Fibroblast of skin of back (primary cell): Measurements from ENCODE around the gene NDST4.
A peak's percentile ranks its signal among the peaks of the same experiment; 100 is the strongest.

Experiments
- DNase-seq: peaks from one replicate; pipeline ENCODE4 v3.0.0-alpha.2; 2013

NDST4 gene

GRCh38 chr4:114900934-114901333 is 212.5 kb downstream of the NDST4 start:
- DNase-seq = no peak

GRCh38 chr4:114890773-114891172 is 222.6 kb downstream of the NDST4 start:
- no peak for DNase-seq

- no peak for DNase-seq
These were observed 226.7 kb downstream of the NDST4 start for GRCh38 chr4:114886761-114887160.

DNA sequence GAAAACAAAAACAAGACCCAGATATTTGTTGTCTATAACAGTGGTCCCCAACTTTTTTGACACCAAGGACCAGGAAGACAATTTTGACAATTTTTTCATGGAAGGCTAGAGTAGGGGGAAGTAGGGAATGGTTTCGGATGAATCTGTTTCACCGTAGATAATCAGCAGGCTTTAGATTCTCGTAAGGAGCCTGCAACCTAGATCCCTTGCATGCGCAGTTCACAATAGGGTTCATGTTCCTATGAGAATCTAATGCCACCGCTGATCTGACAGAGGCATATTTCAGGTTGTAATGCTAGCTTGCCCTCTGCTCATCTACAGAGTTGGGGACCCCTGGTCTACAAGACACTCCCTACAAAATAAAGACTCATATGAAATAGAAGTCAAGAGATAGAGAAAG is 229.8 kb downstream of the NDST4 start:
- no peak for DNase-seq

GRCh38 chr4:114879916-114880669 is 233.3 kb downstream of the NDST4 start:
- DNase-seq = no peak

GRCh38 chr4:114875630-114876029 is 237.8 kb downstream of the NDST4 start:
- DNase-seq = peak; percentile 16

DNA sequence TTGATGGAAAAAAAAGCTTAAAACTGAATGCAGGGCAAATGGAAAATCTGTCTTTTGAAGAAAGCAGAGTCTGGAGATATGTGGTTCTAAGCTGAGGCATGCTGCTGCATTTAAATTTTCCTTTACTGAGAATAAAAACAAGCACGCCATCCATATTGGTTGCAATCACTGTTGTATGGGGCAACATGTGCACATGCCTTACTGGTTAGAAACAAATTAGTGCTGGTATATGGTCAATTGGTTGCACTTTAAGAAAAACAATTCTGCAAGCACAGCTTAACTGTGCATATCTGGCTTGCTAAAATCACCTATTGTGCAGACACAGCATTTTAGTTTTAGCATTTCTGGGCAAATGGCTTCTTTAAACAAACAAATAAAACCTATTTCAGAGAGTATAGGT is 239.1 kb downstream of the NDST4 start:
- DNase-seq = no peak

GRCh38 chr4:114870987-114871386 is 242.4 kb downstream of the NDST4 start:
- DNase-seq = no peak

- no peak for DNase-seq
These were observed 246.3 kb downstream of the NDST4 start for GRCh38 chr4:114866901-114867670.

DNA sequence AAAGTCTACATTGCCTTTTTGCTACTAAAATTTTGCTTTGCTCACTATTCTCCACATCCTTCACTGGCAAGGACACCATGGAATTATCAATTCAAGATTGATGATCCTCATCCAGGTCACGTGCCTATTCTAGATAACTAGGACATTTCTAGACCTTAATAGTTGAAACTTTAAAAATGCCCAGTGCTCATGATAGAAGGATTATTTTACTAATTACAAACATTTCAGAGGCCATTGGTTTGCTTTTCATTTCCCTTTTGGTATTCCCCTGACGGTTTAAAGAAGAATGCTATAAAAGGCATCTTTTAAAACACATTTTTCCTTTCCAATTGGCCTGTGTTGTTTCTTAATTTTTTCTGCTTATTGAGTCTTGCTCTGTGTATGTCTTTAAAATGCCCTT is 249.4 kb downstream of the NDST4 start:
- DNase-seq = no peak

DNA sequence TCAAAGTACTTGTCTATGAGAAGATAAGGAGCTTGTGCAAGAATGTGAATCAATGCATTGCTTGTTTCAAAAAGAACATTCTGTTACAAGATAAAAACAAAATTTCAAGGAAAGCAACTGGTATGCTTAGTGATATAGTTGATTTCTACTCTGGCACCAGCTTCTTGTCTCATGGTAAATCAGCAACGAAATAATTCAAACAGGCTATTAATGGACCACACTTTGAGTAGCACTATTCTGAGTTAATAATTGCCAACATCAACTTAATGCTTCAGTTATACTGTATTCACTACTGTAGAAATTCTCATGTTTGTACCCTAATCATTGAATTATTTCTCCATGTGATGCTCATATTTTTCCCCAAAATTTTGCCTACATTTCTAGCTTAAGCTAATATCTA is 252.6 kb downstream of the NDST4 start:
- no peak for DNase-seq

DNA sequence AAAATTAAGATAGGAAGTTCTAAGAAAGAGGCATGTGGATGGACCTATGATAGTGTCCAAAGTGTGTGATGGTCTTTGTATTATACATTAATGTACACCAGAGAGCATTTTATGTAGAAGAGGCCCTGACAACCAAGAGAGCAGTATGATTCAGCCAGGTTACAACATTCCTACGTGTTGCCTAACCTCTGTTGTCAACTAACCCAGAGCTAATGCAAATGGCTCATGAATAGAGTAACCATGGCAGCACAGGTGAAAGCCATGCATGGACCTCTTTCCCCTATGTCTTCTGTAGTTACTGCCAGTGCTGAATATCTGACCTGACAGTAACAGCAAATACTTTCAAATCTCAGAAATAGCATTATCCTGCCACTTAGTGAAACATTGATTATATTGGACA is 255.6 kb downstream of the NDST4 start:
- no peak for DNase-seq

DNA sequence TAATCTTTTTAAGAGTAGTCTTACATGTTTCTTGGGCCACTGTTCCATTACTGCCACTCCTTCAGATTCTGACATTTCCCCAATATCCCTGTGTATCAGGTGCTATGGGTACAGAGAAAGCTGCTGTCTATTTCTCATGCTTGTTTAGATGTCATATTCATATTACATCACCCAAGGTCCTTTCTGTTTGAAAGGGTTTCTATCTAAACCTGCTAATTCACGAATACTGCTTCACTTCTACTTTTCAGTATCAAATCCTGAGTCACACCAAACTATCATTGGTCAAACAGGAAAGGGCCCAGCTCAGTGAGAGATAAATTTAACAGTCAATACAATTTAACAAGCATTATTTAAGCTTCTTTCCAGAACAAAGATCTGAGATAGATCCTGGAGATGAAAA is 273.4 kb downstream of the NDST4 start:
- DNase-seq = no peak

GRCh38 chr4:114830628-114831027 is 282.8 kb downstream of the NDST4 start:
- DNase-seq = no peak

DNA sequence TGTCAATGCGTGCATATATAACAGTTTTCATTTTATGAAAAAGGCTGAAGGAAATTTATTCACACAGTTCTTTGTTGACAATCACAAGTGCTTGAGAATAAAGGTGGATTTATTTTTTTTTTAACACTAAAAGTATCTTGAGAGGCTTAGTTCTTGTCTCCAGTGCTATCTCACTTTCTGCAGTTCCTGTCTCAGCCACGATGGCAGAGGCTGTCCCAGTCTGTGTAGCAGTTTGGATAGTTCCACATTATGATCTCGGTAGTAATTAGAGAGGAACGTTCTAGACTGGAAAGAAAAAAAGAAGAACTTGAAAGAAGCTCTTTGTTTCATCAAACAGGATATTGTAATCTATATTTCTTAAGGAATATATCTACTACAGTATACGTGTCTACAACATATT is 285.8 kb downstream of the NDST4 start:
- no peak for DNase-seq

GRCh38 chr4:114815760-114816159 is 297.7 kb downstream of the NDST4 start:
- no peak for DNase-seq

- DNase-seq = no peak
These were observed 299.5 kb downstream of the NDST4 start for GRCh38 chr4:114813961-114814360.

DNA sequence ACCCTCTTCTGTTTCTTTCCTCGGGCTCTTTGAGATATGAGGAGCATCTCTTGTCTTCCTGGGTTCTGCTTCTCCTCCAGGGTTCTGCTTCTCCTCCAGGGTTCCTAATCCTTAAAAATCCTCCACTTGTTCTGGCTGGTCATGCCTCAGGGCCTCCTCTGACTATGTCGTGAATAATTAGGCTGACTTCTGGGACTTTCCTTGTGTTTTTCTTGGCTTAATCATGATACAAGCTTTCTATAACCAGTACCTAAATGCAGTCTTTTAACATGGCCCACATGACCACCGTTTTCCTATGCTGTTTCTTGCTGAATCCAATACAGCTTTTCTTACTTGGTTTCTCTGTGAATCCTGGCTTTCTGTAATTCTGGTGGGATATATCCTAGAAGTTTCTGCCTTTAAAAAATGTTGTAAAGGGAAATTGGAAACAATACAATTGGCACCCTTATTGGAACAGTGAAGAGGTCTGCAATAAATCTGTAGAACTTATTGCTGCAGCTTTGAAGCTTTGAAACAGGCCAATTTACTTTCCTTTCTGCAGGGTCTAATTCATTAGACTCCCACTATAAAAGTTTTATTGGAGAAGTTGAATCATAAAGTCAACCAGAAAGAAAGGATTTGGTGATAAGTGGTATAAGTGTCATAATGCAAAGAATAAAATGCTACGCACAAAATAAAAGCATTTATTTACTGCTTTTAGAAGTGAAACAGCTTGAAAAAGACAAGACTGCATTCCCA is 301.7 kb downstream of the NDST4 start:
- no peak for DNase-seq

DNA sequence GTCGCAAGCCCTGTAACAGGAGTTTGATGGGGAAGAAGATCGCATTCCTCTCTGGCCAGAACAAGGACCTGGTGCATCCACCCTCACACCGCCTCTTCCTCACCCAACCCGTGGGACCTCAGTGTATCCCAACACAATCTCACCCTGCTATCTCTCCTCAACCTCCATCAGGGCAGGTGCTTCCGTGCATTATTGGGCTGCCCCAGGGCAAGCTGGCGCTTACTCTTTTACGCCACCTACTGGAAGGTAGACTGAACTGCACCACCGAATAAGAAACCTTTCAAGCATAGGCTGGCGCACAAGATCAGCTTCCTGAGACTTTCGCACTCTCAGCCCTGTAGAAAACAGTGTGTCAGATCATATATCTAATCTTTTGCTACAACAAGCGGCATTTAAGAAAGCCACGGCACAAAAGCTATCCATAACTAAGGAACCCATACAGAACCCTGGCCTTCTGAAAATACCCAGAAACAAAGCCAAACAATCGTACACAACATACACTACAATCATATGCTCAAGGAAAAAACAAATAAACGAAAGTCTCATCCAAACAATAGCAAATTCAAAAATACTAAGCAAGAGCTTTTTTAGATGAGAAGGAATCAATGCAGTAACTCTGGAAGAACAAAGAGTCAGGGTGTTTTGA is 305.5 kb downstream of the NDST4 start:
- peak; percentile 38 for DNase-seq

GRCh38 chr4:114807357-114807756 is 306.1 kb downstream of the NDST4 start:
- no peak for DNase-seq

GRCh38 chr4:114791976-114792375 is 321.4 kb downstream of the NDST4 start:
- DNase-seq = no peak

- no peak for DNase-seq
These were observed 327.9 kb downstream of the NDST4 start for GRCh38 chr4:114785570-114785969.

DNA sequence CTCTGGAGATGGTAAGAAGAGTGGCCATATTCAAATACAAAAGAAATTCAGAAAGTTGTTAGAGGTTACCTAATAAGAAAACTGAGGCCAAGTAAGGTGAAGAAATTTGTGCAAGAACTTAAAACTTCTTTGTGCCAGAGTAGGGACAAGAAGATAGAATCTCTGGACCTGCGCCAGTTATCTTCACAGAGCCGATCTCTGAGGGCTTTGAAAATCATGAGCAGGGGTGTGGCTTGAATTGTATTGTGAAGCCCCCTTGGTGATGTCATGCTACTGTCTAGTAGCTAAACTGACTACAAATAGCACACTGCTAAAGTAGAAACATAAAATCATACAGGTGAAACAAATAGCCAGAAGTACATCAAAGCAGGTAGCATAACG is 330.2 kb downstream of the NDST4 start:
- no peak for DNase-seq
